Measurements from ENCODE around the gene LMLN.

DNA sequence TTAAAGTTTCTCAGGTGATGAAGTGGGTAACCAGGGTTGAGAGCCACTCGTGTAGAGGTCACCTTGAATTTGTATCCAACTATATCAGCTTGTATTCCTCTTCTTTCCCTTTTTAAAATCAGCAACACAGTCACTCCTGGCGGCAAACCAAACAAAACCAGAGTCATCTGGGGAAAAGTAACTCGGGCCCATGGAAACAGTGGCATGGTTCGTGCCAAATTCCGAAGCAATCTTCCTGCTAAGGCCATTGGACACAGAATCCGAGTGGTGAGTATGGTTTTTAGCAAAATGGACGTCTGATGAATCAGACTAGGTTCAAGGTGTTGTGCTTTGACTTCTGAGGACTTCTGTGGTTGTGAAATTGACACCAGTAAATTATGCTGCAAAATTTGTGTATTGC lies 6.1 kb upstream of the LMLN start:
- TF ChIP-seq CTCF (conservative IDR thresholded peaks at IDR 0.05; ENCODE audit: low read length) = no peak
- TF ChIP-seq EZH2phosphoT487 (IDR thresholded peaks at IDR 0.05; ENCODE audit: borderline replicate concordance, low read depth, low read length) = no peak

Measured in OCI-LY7 (cell line).